GM18511 (cell line): ENCODE results near the gene RAI14.
"Not testable (repeated sequence)": the region's sequence is repeated elsewhere in the genome, so short reads cannot be mapped to it uniquely, and the experiment has no call there.

ENCODE experiments used
- ATAC-seq: cut with Tn5 transposase; IDR thresholded peaks from one replicate; pipeline ENCODE4 v1.9.1; 2021; ENCODE audit warnings: mild to moderate bottlenecking, moderate library complexity; ENCODE audit not compliant: unreplicated experiment

The RAI14 gene

GRCh38 chr5:34811706-34812105, 155.6 kb downstream of the RAI14 start:
- no peak for ATAC-seq

GRCh38 chr5:34813509-34813908, 157.4 kb downstream of the RAI14 start:
- ATAC-seq: no peak

GRCh38 chr5:34817558-34818351, 161.6 kb downstream of the RAI14 start:
- ATAC-seq: no peak

- ATAC-seq: no peak
Observed at GRCh38 chr5:34818717-34819116, 162.6 kb downstream of the RAI14 start.

GRCh38 chr5:34820593-34820992, 164.5 kb downstream of the RAI14 start:
- ATAC-seq: no peak

- ATAC-seq: no peak
Observed at GRCh38 chr5:34822956-34823715, 167.0 kb downstream of the RAI14 start.

- no peak for ATAC-seq
Observed at GRCh38 chr5:34826347-34826746, 170.2 kb downstream of the RAI14 start.

GRCh38 chr5:34827588-34828506, 171.7 kb downstream of the RAI14 start:
- no peak for ATAC-seq

- ATAC-seq: not testable (repeated sequence)
Observed at GRCh38 chr5:34830827-34831226, 174.7 kb downstream of the RAI14 start.

- ATAC-seq: no peak
Observed at GRCh38 chr5:34831303-34831702, 175.2 kb downstream of the RAI14 start.

GRCh38 chr5:34832568-34832967, 176.4 kb downstream of the RAI14 start:
- no peak for ATAC-seq

- ATAC-seq: no peak
Observed at GRCh38 chr5:34833090-34833489, 177.0 kb downstream of the RAI14 start.

GRCh38 chr5:34833976-34834793, 178.1 kb downstream of the RAI14 start:
- no peak for ATAC-seq

- ATAC-seq: no peak
Observed at GRCh38 chr5:34834794-34835089, 178.6 kb downstream of the RAI14 start.

GRCh38 chr5:34835664-34836063, 179.5 kb downstream of the RAI14 start:
- no peak for ATAC-seq

- peak; percentile 98 for ATAC-seq
Observed at GRCh38 chr5:34838785-34839714, 182.9 kb downstream of the RAI14 start, which contains the start of gene TTC23L. Gene TTC23L, plus strand, starts transcription at chr5:34839164. Its CDS starts 1,508 bp downstream, at chr5:34840672.

GRCh38 chr5:34841816-34842215, 185.7 kb downstream of the RAI14 start:
- no peak for ATAC-seq

- no peak for ATAC-seq
Observed at GRCh38 chr5:34842554-34842953, 186.4 kb downstream of the RAI14 start.

GRCh38 chr5:34843497-34843896, 187.4 kb downstream of the RAI14 start:
- ATAC-seq: no peak
